Gastrocnemius medialis (tissue), 4 donors: ENCODE results near the gene MYL6. TPM values are rescaled to one million over a fixed set of nuclear protein-coding genes. Genes with fewer than 3 reads are reported as not detected.

Source experiments
- ATAC-seq, 2 donors: fragments of 150-250 bp; one replicate each; pipeline ENCODE4 v1.9.1; 2016
- DNase-seq, 2 donors: peaks; one replicate each; pipeline ENCODE4 v3.0.0-alpha.2; 2019
- H3K27ac ChIP-seq, 4 donors: fragments of 200-600 bp; sonication (generic); 1 replicate in 1 of 4; 2 replicates in 3 of 4; pipeline ENCODE4 v1.5.1; 2016 to 2018; ENCODE audit warnings: mild to moderate bottlenecking in 2 of 4, moderate library complexity in 1 of 4
- H3K27me3 ChIP-seq, 3 donors: fragments of 200-600 bp; sonication (generic) in 2 of 3; 1 replicate in 1 of 3; 2 replicates in 2 of 3; pipeline versions ENCODE4 v1.5.1 to v1.6.0; 2016 to 2019; ENCODE audit warnings: mild to moderate bottlenecking in 1 of 3, moderate library complexity in 1 of 3
- H3K36me3 ChIP-seq, 2 donors: fragments of 200-600 bp; sonication (generic) in 1 of 2; one replicate each; pipeline ENCODE4 v1.5.1; 2017 to 2018
- H3K4me1 ChIP-seq, 2 donors: fragments of 200-600 bp; sonication (generic) in 1 of 2; one replicate each; pipeline ENCODE4 v1.5.1; 2016 to 2017; ENCODE audit warnings: mild to moderate bottlenecking in 2 of 2
- H3K4me3 ChIP-seq, 4 donors: fragments of 200-600 bp; sonication (generic) in 3 of 4; 1 replicate in 1 of 4; 2 replicates in 3 of 4; pipeline ENCODE4 v1.5.1; 2016 to 2019; ENCODE audit warnings: mild to moderate bottlenecking in 2 of 4
- H3K9me3 ChIP-seq, 3 donors: fragments of 200-600 bp; sonication (generic) in 2 of 3; 1 replicate in 1 of 3; 2 replicates in 2 of 3; pipeline ENCODE4 v1.5.1; 2016 to 2019
- CTCF ChIP-seq, 5 experiments: fragments of 450-650 bp in 3 of 5; fragments of 200-600 bp in 2 of 5; sonication (generic) in 2 of 5; IDR thresholded peaks in 4 of 5; conservative IDR thresholded peaks in 1 of 5; 1 replicate in 4 of 5; 2 replicates in 1 of 5; pipeline ENCODE4 v1.5.1; 2016 to 2019; ENCODE audit warnings: antibody characterized with exemption in 5 of 5, mild to moderate bottlenecking in 3 of 5, moderate library complexity in 3 of 5
- POLR2A ChIP-seq, 2 donors: fragments of 450-650 bp; IDR thresholded peaks; one replicate each; pipeline ENCODE4 v1.6.1; 2017; ENCODE audit warnings: antibody characterized with exemption in 2 of 2, mild to moderate bottlenecking in 2 of 2, moderate library complexity in 2 of 2
- in situ Hi-C, 4 donors: fragments of 200-750 bp; cut with MboI; loops; one replicate each; pipeline versions ENCODE4 v1.15.0 to v1.8.0; 2017; ENCODE audit warnings: low sequenced_read_pairs in 4 of 4
- intact Hi-C: fragments of 100-400 bp; cut with DNase I; formaldehyde crosslinking; loops from one replicate; pipeline ENCODE4 v1.15.1; 2023; ENCODE audit warnings: low total_unique reads
- total RNA-seq, 4 donors: library from RNA; depleted of rRNA; stranded (reverse); fragments of >200 nt; gene quantifications; one replicate each; pipeline versions ENCODE4 v1.1.0 to v1.2.3, GENCODE V29; 2016

MYL6 gene
- total RNA-seq, 4 donors from 2014 or later = 159 to 324 (median 202) TPM

- intact Hi-C loops (no loop called here), in situ Hi-C loops (no loop called here)
- H3K27ac ChIP-seq = peak overlapping the region in 3 of 4 donors; percentile 24 to 64 (median 35)
- H3K27me3 ChIP-seq = no peaks in the 10 kb centered on the region
- TF ChIP-seq POLR2A (IDR thresholded peaks at IDR 0.05) (no peak), CTCF (IDR thresholded peaks at IDR 0.05 in 4 of 5, conservative IDR thresholded peaks at IDR 0.05 in 1 of 5) (no peak)
- peaks cover 0 to 100% of the 10 kb centered on the region in 2 donors for H3K36me3 ChIP-seq
- no peak overlapping the region for H3K4me3 ChIP-seq
- ATAC-seq (peak in 1 of 2 donors; percentile 13), DNase-seq (no peak)
- H3K9me3 ChIP-seq = no peaks in the 10 kb centered on the region
- H3K4me1 ChIP-seq = peaks cover 15 to 18% of the 10 kb centered on the region in 2 donors
These were observed 7.2 kb downstream of the MYL6 start for GRCh38 chr12:56165369-56165768.

- no peaks in the 10 kb centered on the region for H3K27me3 ChIP-seq
- intact Hi-C loops = no loop called here
- TF ChIP-seq CTCF (IDR thresholded peaks at IDR 0.05 in 4 of 5, conservative IDR thresholded peaks at IDR 0.05 in 1 of 5) (no peak), POLR2A (IDR thresholded peaks at IDR 0.05) (no peak)
- no peak for ATAC-seq
- no peak overlapping the region for H3K27ac ChIP-seq
- peaks cover 6 to 100% of the 10 kb centered on the region in 2 donors for H3K36me3 ChIP-seq
- in situ Hi-C loops = no loop called here
- H3K4me3 ChIP-seq = no peak overlapping the region
- no peak for DNase-seq
- no peaks in the 10 kb centered on the region for H3K4me1 ChIP-seq
- H3K9me3 ChIP-seq = no peaks in the 10 kb centered on the region
These were observed 11.1 kb downstream of the MYL6 start for GRCh38 chr12:56169229-56169759.

GRCh38 chr12:56172839-56173238, 14.7 kb downstream of the MYL6 start:
- intact Hi-C loops (no loop called here), in situ Hi-C loops (no loop called here)
- H3K27ac ChIP-seq = no peak overlapping the region
- TF ChIP-seq POLR2A (IDR thresholded peaks at IDR 0.05) (no peak), CTCF (IDR thresholded peaks at IDR 0.05 in 4 of 5, conservative IDR thresholded peaks at IDR 0.05 in 1 of 5) (no peak)
- H3K27me3 ChIP-seq = no peaks in the 10 kb centered on the region
- H3K9me3 ChIP-seq = no peaks in the 10 kb centered on the region
- ATAC-seq (no peak), DNase-seq (no peak)
- H3K36me3 ChIP-seq = peaks cover 9 to 99% of the 10 kb centered on the region in 2 donors
- H3K4me1 ChIP-seq = no peaks in the 10 kb centered on the region
- no peak overlapping the region for H3K4me3 ChIP-seq

- Histone ChIP-seq H3K27ac (no peak overlapping the region), H3K9me3 (no peaks in the 10 kb centered on the region), H3K4me1 (no peaks in the 10 kb centered on the region), H3K36me3 (peaks cover 3 to 98% of the 10 kb centered on the region in 2 donors), H3K27me3 (no peaks in the 10 kb centered on the region), H3K4me3 (no peak overlapping the region)
- DNase-seq = no peak
- in situ Hi-C loops = loop anchor here in 1 of 4 donors (25.0 kb wide), 1 partner anchor 284 kb away; the partner anchor contains the start of genes MIP and SPRYD4
- no peak for ATAC-seq
- TF ChIP-seq CTCF (IDR thresholded peaks at IDR 0.05 in 4 of 5, conservative IDR thresholded peaks at IDR 0.05 in 1 of 5) (no peak), POLR2A (IDR thresholded peaks at IDR 0.05) (no peak)
- intact Hi-C loops = no loop called here
These were observed 20.2 kb downstream of the MYL6 start for GRCh38 chr12:56178347-56178746.
